ENCODE measurements around the gene SLC35A3. TPM values are rescaled to one million over a fixed set of nuclear protein-coding genes. Genes with fewer than 3 reads are reported as not detected.

Gene SLC35A3
- total and polyA plus RNA-seq, 2 of the 4 experiments (the other 2 are of a cell fraction) = 9.6 to 13.6 TPM

GRCh38 chr1:100036718-100037655, 67.2 kb downstream of the SLC35A3 start:
- BruUV-seq (replicated peaks) = no TSS peak
- Histone ChIP-seq H2BK20ac (ENCODE audit: low read depth, low read length) (no peak overlapping the region), H4K8ac (ENCODE audit: low read depth in 2 of 2, low read length in 2 of 2) (peak overlapping the region; percentile 84 to 87; a peak in 2 of 4 replicates), H2BK120ac (ENCODE audit: low read depth, low read length) (no peak overlapping the region), H4K91ac (ENCODE audit: insufficient read depth, low read depth, low read length) (no peak overlapping the region), H3K9me1 (ENCODE audit: insufficient read depth, low read length) (no peaks in the 10 kb centered on the region; the same call in 1 of the 2 replicates), H3K4me3 (ENCODE audit: insufficient read depth, low read depth, low read length) (peak overlapping the region; percentile 99), H3K36me3 (ENCODE audit: control insufficient read depth, insufficient read depth, low read length) (no peaks in the 10 kb centered on the region), H3K4me2 (ENCODE audit: low read depth, low read length) (peak overlapping the region; percentile 98), H3K56ac (ENCODE audit: extremely low read depth, insufficient read depth, low read length) (no peak overlapping the region; the same call in 1 of the 2 replicates), H4K5ac (ENCODE audit: low read depth, low read length) (no peak overlapping the region; the same call in 1 of the 2 replicates), H2AFZ (replicated peaks; ENCODE audit: low read length, poor library complexity) (peak overlapping the region; percentile 98), H2BK5ac (ENCODE audit: low read depth, low read length, poor library complexity, severe bottlenecking) (peak overlapping the region; percentile 61), H3K27me3 (ENCODE audit: control insufficient read depth, insufficient read depth, low read length) (no peaks in the 10 kb centered on the region), H3K27ac (ENCODE audit: insufficient read depth, low read length) (peak overlapping the region; percentile 81), H3K23ac (ENCODE audit: low read depth, low read length) (peak overlapping the region; percentile 97; the same call in 1 of the 2 replicates), H3K9me3 (ENCODE audit: control insufficient read depth, insufficient read depth, low read length) (no peaks in the 10 kb centered on the region), H3K4me1 (ENCODE audit: control insufficient read depth, insufficient read depth, low read length) (no peaks in the 10 kb centered on the region), H3K9ac (ENCODE audit: low read depth, low read length) (peak overlapping the region; percentile 90), H2BK15ac (ENCODE audit: low read depth, low read length) (no peak overlapping the region; the same call in 2 of the 3 replicates), H2AK5ac (ENCODE audit: low read depth, low read length) (no peak overlapping the region), H3K4ac (ENCODE audit: low read depth, low read length) (peak overlapping the region; percentile 86), H3K79me1 (ENCODE audit: low read depth in 1 of 2, low read length in 2 of 2) (peaks cover 3 to 22% of the 10 kb centered on the region in 2 experiments; a peak in 2 of 4 replicates), H3K14ac (replicated peaks; ENCODE audit: low read depth, low read length) (peak overlapping the region; percentile 97), H2AK9ac (replicated peaks; ENCODE audit: low read depth, low read length, poor library complexity) (no peak overlapping the region), H3K18ac (ENCODE audit: low read depth, low read length) (no peak overlapping the region), H4K20me1 (ENCODE audit: insufficient read depth, low read length) (peaks cover 21% of the 10 kb centered on the region; the same call in 1 of the 2 replicates)
- intact Hi-C loops (cut with micrococcal nuclease) = no loop called here
- in situ Hi-C loops (cut with MboI; ENCODE audit: low sequenced_read_pairs) = no loop called here
- no CpG with 5 or more reads among the region's 11 CpGs for WGBS, 2 experiments (ENCODE audit: extremely low coverage in 2 of 2, insufficient read length in 1 of 2)
- dilution Hi-C loops (cut with HindIII; ENCODE audit: low sequenced_read_pairs, unreplicated experiment) = no loop called here
- CTCF ChIA-PET = no interaction called here
- no peak for ATAC-seq (ENCODE audit: low read depth)
- peak; percentile 58 for DNase-seq
- POLR2A ChIA-PET (ENCODE audit: unreplicated experiment) = interaction anchor here (0.6 kb wide), 2 partner anchors 58 to 187 kb away, joined by 4 to 5 read pairs; no protein-coding TSS in a partner anchor
- TF ChIP-seq FOS (IDR thresholded peaks at IDR 0.05; ENCODE audit: low read depth, low read length) = no peak
- TF ChIP-seq CTCF (conservative IDR thresholded peaks at IDR 0.05; ENCODE audit: low read depth, low read length) = no peak
- TF ChIP-seq BHLHE40 (IDR thresholded peaks at IDR 0.05; ENCODE audit: low read depth, low read length) = no peak
- TF ChIP-seq USF2 (IDR thresholded peaks at IDR 0.05; ENCODE audit: low read depth, low read length) = no peak
- no peak for TF ChIP-seq CEBPB (IDR thresholded peaks at IDR 0.05; ENCODE audit: low read depth, low read length)
- no peak for TF ChIP-seq RAD21 (IDR thresholded peaks at IDR 0.05; ENCODE audit: low read length)
- TF ChIP-seq NFE2L2 (IDR thresholded peaks at IDR 0.05; ENCODE audit: low read depth, low read length) = no peak
- TF ChIP-seq SMC3 (IDR thresholded peaks at IDR 0.05; ENCODE audit: low read depth, low read length) = no peak
- TF ChIP-seq ELK1 (IDR thresholded peaks at IDR 0.05; ENCODE audit: borderline replicate concordance, low read depth, low read length) = no peak
- TF ChIP-seq MAFK (IDR thresholded peaks at IDR 0.05; ENCODE audit: low read depth, low read length) = no peak
- no peak for TF ChIP-seq MXI1 (IDR thresholded peaks at IDR 0.05; ENCODE audit: borderline replicate concordance, low read depth, low read length)
- no peak for TF ChIP-seq RCOR1 (IDR thresholded peaks at IDR 0.05; ENCODE audit: insufficient replicate concordance, low read length)
- no peak for TF ChIP-seq MAZ (IDR thresholded peaks at IDR 0.05; ENCODE audit: borderline replicate concordance, low read depth, low read length)
